HEK293 (cell line): ENCODE measurements around the gene ZNF326.

Experiments
- CTCF ChIA-PET: fragments of 350-600 bp; formaldehyde crosslinking; extraction: SDS; loops from one replicate; lab custom pipeline; 2021; ENCODE audit warnings: antibody characterized with exemption; lab: Yijun Ruan, JAX
- POLR2A ChIA-PET: fragments of 300-600 bp; formaldehyde crosslinking; extraction: SDS; loops from one replicate; lab custom pipeline; 2020; ENCODE audit warnings: antibody characterized with exemption, inconsistent platforms; lab: Yijun Ruan, JAX
- H3K27ac ChIP-seq: fragments of 200-500 bp; sonication (Bioruptor generic); 2 replicates; pipeline ENCODE4 v1.5.1; 2014; ENCODE audit warnings: low read depth, low read length, control low read depth, inconsistent platforms; ENCODE audit errors: extremely low read depth
- H3K36me3 ChIP-seq, 2 experiments: fragments of 200-500 bp in 1 of 2; sonication (Bioruptor generic) in 1 of 2; 1 replicate in 1 of 2; 2 replicates in 1 of 2; pipeline ENCODE4 v1.5.1; 2014 to 2017; ENCODE audit warnings: inconsistent platforms in 2 of 2, low read length in 2 of 2; ENCODE audit not compliant: control insufficient read depth in 2 of 2, insufficient read depth in 1 of 2
- H3K4me1 ChIP-seq: fragments of 200-500 bp; sonication (Bioruptor generic); 2 replicates; pipeline ENCODE4 v1.5.1; 2014; ENCODE audit warnings: mild to moderate bottlenecking, low read length, inconsistent platforms; ENCODE audit not compliant: control insufficient read depth, insufficient read depth
- H3K4me3 ChIP-seq: 2 replicates; pipeline ENCODE4 v1.5.1; 2011; ENCODE audit warnings: low read depth, mild to moderate bottlenecking, control low read depth, low read length, moderate library complexity
- H3K9me3 ChIP-seq: fragments of 200-500 bp; sonication (Bioruptor generic); 2 replicates; pipeline ENCODE4 v1.5.1; 2014; ENCODE audit warnings: low read depth, low read length, inconsistent platforms; ENCODE audit not compliant: control insufficient read depth, insufficient read depth
- KLF16 ChIP-seq: fragments of 450-650 bp; formaldehyde crosslinking; IDR thresholded peaks from 2 replicates; pipeline ENCODE4 v1.5.1; 2017; ENCODE audit warnings: missing biosample characterization, missing genetic modification characterization
- TCF7L2 ChIP-seq: IDR thresholded peaks from 2 replicates; pipeline ENCODE4 v1.6.1; 2011; ENCODE audit warnings: low read depth, mild to moderate bottlenecking, inconsistent platforms, low read length, moderate library complexity, borderline replicate concordance
- WT1 ChIP-seq: fragments of 450-650 bp; formaldehyde crosslinking; IDR thresholded peaks from 2 replicates; pipeline ENCODE4 v1.5.1; 2016; ENCODE audit warnings: missing biosample characterization, missing genetic modification characterization
- YY1 ChIP-seq: fragments of 450-650 bp; formaldehyde crosslinking; IDR thresholded peaks from 2 replicates; pipeline ENCODE4 v1.5.1; 2018; ENCODE audit warnings: missing biosample characterization, missing genetic modification characterization
- ZFP3 ChIP-seq: fragments of 450-650 bp; formaldehyde crosslinking; IDR thresholded peaks from 2 replicates; pipeline ENCODE4 v1.5.1; 2016; ENCODE audit warnings: low read depth, missing biosample characterization, missing genetic modification characterization
- ZNF121 ChIP-seq: fragments of 450-650 bp; formaldehyde crosslinking; IDR thresholded peaks from 2 replicates; pipeline ENCODE4 v1.5.1; 2016; ENCODE audit warnings: missing biosample characterization, missing genetic modification characterization
- ZNF2 ChIP-seq: fragments of 450-650 bp; formaldehyde crosslinking; IDR thresholded peaks from 2 replicates; pipeline ENCODE4 v1.5.1; 2016; ENCODE audit warnings: missing biosample characterization, missing genetic modification characterization
- ZNF341 ChIP-seq: fragments of 450-650 bp; formaldehyde crosslinking; IDR thresholded peaks from 2 replicates; pipeline ENCODE4; 2016; ENCODE audit warnings: low read depth, missing biosample characterization, missing genetic modification characterization
- ZNF404 ChIP-seq: fragments of 450-650 bp; formaldehyde crosslinking; IDR thresholded peaks from 2 replicates; pipeline ENCODE4 v1.5.1; 2017; ENCODE audit warnings: missing biosample characterization, missing genetic modification characterization
- ZNF423 ChIP-seq: fragments of 450-650 bp; formaldehyde crosslinking; IDR thresholded peaks from 2 replicates; pipeline ENCODE4 v1.5.1; 2016; ENCODE audit warnings: missing biosample characterization, missing genetic modification characterization
- ZNF629 ChIP-seq: fragments of 450-650 bp; formaldehyde crosslinking; IDR thresholded peaks from 2 replicates; pipeline ENCODE4 v1.5.1; 2017; ENCODE audit warnings: missing biosample characterization, missing genetic modification characterization
- ZNF654 ChIP-seq: fragments of 450-650 bp; formaldehyde crosslinking; IDR thresholded peaks from 2 replicates; pipeline ENCODE4 v1.5.1; 2016; ENCODE audit warnings: low read depth, missing biosample characterization, missing genetic modification characterization
- ZNF660 ChIP-seq: fragments of 450-650 bp; IDR thresholded peaks from 2 replicates; pipeline ENCODE4 v1.5.1; 2018; ENCODE audit warnings: missing biosample characterization, mild to moderate bottlenecking, missing genetic modification characterization
- TF ChIP-seq, protein P1 (sequence below): fragments of 450-650 bp; formaldehyde crosslinking; IDR thresholded peaks from 2 replicates; pipeline ENCODE4 v1.5.1; 2016; ENCODE audit warnings: missing biosample characterization, missing genetic modification characterization
- TF ChIP-seq, protein P2 (sequence below): fragments of 450-650 bp; IDR thresholded peaks from 2 replicates; pipeline ENCODE4 v1.5.1; 2018; ENCODE audit warnings: missing biosample characterization, missing genetic modification characterization

ZNF326 gene

DNA sequence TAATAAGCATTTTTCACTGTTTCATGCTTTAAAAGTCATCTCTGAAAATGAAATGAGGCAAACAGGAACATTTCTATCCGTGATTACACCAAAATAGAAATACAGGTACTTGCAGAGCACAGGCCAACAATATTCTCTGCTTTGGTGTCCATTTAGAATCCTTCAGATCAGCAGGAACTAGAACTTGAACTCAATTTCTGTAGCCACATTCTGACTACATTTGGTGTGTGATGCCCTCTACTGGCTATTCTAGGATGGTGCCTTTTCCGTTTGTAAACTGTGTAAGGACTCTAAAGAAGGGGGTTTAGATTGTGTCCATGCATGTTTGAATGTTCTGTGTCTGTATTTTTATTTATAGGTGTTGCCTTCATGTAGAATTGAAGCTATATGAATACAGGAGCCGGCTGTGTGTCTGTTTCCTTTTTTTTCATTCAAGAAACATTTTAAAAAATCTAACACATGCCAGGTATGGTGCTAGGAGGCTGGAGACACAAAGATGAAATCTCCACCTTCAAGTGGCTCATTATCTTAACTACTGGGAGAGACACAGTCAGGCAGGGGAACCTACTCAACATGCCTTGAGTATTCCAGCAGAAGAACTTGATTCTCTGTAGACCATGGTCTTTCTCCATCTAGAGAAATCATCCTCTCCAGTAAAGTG is 7.6 kb upstream of the ZNF326 start:
- no peaks in the 10 kb centered on the region for H3K36me3 ChIP-seq
- no peak overlapping the region for H3K27ac ChIP-seq
- TF ChIP-seq, protein P1, sequence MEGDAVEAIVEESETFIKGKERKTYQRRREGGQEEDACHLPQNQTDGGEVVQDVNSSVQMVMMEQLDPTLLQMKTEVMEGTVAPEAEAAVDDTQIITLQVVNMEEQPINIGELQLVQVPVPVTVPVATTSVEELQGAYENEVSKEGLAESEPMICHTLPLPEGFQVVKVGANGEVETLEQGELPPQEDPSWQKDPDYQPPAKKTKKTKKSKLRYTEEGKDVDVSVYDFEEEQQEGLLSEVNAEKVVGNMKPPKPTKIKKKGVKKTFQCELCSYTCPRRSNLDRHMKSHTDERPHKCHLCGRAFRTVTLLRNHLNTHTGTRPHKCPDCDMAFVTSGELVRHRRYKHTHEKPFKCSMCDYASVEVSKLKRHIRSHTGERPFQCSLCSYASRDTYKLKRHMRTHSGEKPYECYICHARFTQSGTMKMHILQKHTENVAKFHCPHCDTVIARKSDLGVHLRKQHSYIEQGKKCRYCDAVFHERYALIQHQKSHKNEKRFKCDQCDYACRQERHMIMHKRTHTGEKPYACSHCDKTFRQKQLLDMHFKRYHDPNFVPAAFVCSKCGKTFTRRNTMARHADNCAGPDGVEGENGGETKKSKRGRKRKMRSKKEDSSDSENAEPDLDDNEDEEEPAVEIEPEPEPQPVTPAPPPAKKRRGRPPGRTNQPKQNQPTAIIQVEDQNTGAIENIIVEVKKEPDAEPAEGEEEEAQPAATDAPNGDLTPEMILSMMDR (tag by site-specific recombination) = peak; percentile 58
- TF ChIP-seq ZNF121 (tag by site-specific recombination) = no peak
- TF ChIP-seq ZNF2 (tag by site-specific recombination) = peak; percentile 71; the same call in 1 of the 2 replicates
- peak; percentile 77; the same call in 1 of the 2 replicates for TF ChIP-seq ZNF660 (tag by site-specific recombination)
- TF ChIP-seq ZNF654 (tag by site-specific recombination) = peak; percentile 97
- TF ChIP-seq, all 188 proteins: peak for 4
- Histone ChIP-seq H3K4me1 (peaks cover 3% of the 10 kb centered on the region; the same call in 1 of the 2 replicates), H3K9me3 (no peaks in the 10 kb centered on the region), H3K4me3 (no peak overlapping the region)
- POLR2A ChIA-PET = no interaction called here
- CTCF ChIA-PET = interaction anchor here (0.6 to 5.3 kb wide), 29 partner anchors 10 to 504 kb away, joined by 3 to 34 read pairs (median 3); no protein-coding TSS in a partner anchor

DNA sequence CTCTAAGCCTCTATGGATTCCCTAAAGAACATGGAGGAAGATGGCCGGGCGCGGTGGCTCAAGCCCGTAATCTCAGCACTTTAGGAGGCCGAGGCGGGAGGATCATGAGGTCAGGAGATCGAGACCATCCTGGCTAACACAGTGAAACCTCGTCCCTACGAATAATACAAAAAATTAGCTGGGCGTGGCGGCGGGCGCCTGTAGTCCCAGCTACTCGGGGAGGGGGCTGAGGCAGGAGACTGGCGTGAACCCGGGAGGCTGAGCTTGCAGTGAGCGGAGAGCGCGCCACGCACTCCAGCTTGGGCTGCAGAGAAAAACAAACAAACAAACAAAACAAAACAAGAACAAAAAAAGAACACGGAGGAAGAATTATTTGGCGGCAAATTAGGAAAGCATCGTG is 5.8 kb upstream of the ZNF326 start:
- Histone ChIP-seq H3K27ac (no peak overlapping the region), H3K4me3 (no peak overlapping the region), H3K9me3 (no peaks in the 10 kb centered on the region), H3K36me3 (no peaks in the 10 kb centered on the region), H3K4me1 (peaks cover 3% of the 10 kb centered on the region; the same call in 1 of the 2 replicates)
- CTCF ChIA-PET = interaction anchor here (0.6 to 5.3 kb wide), 8 partner anchors 20 to 226 kb away, joined by 3 to 34 read pairs (median 4); no protein-coding TSS in a partner anchor
- TF ChIP-seq YY1 = no peak
- TF ChIP-seq ZNF629 (tag by site-specific recombination) = no peak
- no peak for TF ChIP-seq ZFP3 (tag by site-specific recombination)
- TF ChIP-seq ZNF404 = no peak
- TF ChIP-seq ZNF423 = no peak
- POLR2A ChIA-PET = no interaction called here

DNA sequence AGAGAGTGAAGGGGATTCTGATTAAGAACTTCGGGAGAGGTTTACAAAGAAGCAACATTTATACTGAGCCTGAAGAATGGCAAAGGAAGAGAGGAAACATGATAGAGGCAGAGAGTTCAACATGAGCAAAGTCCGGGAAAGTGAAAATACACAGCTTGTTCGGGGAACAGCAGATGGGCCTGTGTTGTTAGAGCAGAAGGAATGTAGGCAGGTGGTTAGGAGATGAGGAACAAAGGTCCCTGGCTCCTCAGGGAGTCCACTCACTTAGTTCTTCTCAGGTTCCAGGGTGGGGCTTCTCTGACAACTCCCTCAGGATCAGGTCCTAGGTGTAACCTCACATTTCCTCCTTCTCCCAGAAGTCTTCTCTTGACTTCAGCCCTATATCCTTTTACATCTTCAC is 5.1 kb upstream of the ZNF326 start:
- no peaks in the 10 kb centered on the region for H3K9me3 ChIP-seq
- TF ChIP-seq, protein P2, sequence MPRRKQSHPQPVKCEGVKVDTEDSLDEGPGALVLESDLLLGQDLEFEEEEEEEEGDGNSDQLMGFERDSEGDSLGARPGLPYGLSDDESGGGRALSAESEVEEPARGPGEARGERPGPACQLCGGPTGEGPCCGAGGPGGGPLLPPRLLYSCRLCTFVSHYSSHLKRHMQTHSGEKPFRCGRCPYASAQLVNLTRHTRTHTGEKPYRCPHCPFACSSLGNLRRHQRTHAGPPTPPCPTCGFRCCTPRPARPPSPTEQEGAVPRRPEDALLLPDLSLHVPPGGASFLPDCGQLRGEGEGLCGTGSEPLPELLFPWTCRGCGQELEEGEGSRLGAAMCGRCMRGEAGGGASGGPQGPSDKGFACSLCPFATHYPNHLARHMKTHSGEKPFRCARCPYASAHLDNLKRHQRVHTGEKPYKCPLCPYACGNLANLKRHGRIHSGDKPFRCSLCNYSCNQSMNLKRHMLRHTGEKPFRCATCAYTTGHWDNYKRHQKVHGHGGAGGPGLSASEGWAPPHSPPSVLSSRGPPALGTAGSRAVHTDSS (tag by site-specific recombination) = no peak
- TF ChIP-seq WT1 (no peak), TCF7L2 (no peak), ZNF341 (no peak), KLF16 (tag by site-specific recombination) (no peak)
- TF ChIP-seq, all 188 proteins: peak for 0
- peaks cover 3% of the 10 kb centered on the region; the same call in 1 of the 2 replicates for H3K4me1 ChIP-seq
- H3K27ac ChIP-seq = no peak overlapping the region
- POLR2A ChIA-PET = no interaction called here
- H3K4me3 ChIP-seq = no peak overlapping the region
- CTCF ChIA-PET = interaction anchor here (0.7 to 5.3 kb wide), 7 partner anchors 20 to 580 kb away, joined by 3 to 34 read pairs (median 3); no protein-coding TSS in a partner anchor
- no peaks in the 10 kb centered on the region for H3K36me3 ChIP-seq
